Peyer's patch (tissue), 4 donors: ENCODE data around the gene STPG1.

Source experiments
- CTCF ChIP-seq, 6 experiments: fragments of 450-650 bp in 4 of 6; fragments of 200-600 bp in 2 of 6; sonication (generic) in 1 of 6; IDR thresholded peaks; one replicate each; pipeline ENCODE4 v1.5.1; 2017 to 2019; ENCODE audit warnings: antibody characterized with exemption in 6 of 6, mild to moderate bottlenecking in 3 of 6, moderate library complexity in 1 of 6
- POLR2A ChIP-seq, 2 donors: fragments of 450-650 bp; IDR thresholded peaks; one replicate each; pipeline ENCODE4 v1.5.1; 2017; ENCODE audit warnings: antibody characterized with exemption in 2 of 2, mild to moderate bottlenecking in 2 of 2, moderate library complexity in 2 of 2

DNA sequence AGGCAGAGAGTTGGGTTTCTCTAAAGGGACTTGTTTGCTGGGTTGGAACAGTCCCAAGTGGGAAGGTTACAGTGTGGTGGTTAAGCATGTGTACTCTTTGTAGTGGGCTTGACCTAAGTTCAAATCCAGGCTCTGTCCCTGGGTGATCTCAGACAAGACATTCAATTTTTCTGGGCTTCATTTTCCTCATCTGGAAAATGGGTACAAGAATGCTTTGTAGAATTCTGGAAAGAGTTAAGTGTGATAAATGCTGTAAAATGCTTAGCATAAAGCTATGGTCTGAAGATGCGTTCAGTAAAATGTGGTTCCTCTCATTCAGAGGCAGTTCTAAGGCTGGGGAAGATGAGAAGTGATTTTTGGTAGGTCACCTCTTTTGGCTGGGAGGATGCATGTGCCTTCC is 93.6 kb downstream of the STPG1 start:
- TF ChIP-seq CTCF (IDR thresholded peaks at IDR 0.05) = no peak
- TF ChIP-seq POLR2A (IDR thresholded peaks at IDR 0.05) = no peak
